GM10847 (cell line): ENCODE measurements around the gene MAGI1.

ENCODE experiments used
- POLR2A ChIP-seq: IDR thresholded peaks from 2 replicates; pipeline ENCODE4 v1.6.1; 2011; ENCODE audit not compliant: insufficient read length; ENCODE audit errors: extremely low read depth

The MAGI1 gene

GRCh38 chr3:65623362-65623761 lies 415.4 kb downstream of the MAGI1 start:
- TF ChIP-seq POLR2A: no peak

- no peak for TF ChIP-seq POLR2A
Observed at GRCh38 chr3:65619888-65620287, 418.8 kb downstream of the MAGI1 start.

GRCh38 chr3:65619451-65619881 lies 419.3 kb downstream of the MAGI1 start:
- TF ChIP-seq POLR2A: no peak

- no peak for TF ChIP-seq POLR2A
Observed at GRCh38 chr3:65618599-65618998, 420.1 kb downstream of the MAGI1 start.

- TF ChIP-seq POLR2A: no peak
Observed at GRCh38 chr3:65617787-65618186, 420.9 kb downstream of the MAGI1 start.

GRCh38 chr3:65617209-65617608 lies 421.5 kb downstream of the MAGI1 start:
- TF ChIP-seq POLR2A: no peak

GRCh38 chr3:65616563-65616962 lies 422.2 kb downstream of the MAGI1 start:
- no peak for TF ChIP-seq POLR2A

GRCh38 chr3:65615329-65615728 lies 423.4 kb downstream of the MAGI1 start:
- no peak for TF ChIP-seq POLR2A

GRCh38 chr3:65614585-65614984 lies 424.1 kb downstream of the MAGI1 start:
- no peak for TF ChIP-seq POLR2A

- TF ChIP-seq POLR2A: no peak
Observed at GRCh38 chr3:65607101-65607500, 431.6 kb downstream of the MAGI1 start.

- no peak for TF ChIP-seq POLR2A
Observed at GRCh38 chr3:65605876-65606432, 432.8 kb downstream of the MAGI1 start.

- no peak for TF ChIP-seq POLR2A
Observed at GRCh38 chr3:65604863-65605526, 433.7 kb downstream of the MAGI1 start.

- no peak for TF ChIP-seq POLR2A
Observed at GRCh38 chr3:65603631-65604030, 435.1 kb downstream of the MAGI1 start.

- TF ChIP-seq POLR2A: no peak
Observed at GRCh38 chr3:65600888-65601287, 437.8 kb downstream of the MAGI1 start.

- TF ChIP-seq POLR2A: no peak
Observed at GRCh38 chr3:65597952-65598413, 440.7 kb downstream of the MAGI1 start.

- no peak for TF ChIP-seq POLR2A
Observed at GRCh38 chr3:65597226-65597951, 441.3 kb downstream of the MAGI1 start.
